Measurements from ENCODE around the gene FGF14.

FGF14 gene

DNA sequence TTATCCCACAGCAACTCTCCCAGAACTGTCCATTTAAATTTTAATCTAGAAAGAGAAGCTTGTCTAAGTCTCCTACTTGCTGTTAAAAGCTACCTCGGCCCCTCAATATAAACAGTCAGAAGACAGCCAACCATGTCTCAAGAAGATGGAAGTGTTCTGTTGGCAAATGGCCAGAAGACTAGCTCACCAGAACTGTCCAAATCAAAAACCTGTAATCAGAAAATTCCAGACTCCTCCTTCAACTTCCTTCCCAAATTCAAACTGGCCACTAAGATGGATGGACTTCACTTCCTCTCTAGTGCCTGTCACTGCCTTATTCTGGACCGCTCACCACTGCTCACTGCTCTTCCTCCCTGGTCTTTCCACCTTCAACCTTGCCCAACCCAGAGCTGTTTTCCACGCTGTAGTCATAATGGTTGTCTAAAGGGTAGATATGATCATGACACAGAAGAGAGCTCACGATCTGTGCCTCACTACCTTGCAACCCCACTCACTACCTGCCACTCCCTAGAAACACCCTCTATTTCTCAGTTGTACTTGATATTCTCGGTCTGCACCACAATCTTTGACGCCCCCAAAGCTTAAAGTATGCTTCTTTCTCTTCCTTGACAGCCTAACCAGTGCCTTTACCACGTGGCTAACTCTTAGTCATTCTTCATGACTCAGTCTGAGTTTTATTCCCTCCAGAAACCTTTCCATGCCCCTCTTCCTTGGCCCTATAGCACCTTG is 9.2 kb downstream of the FGF14 start:
- H3K4me3 Mint-ChIP-seq: peak overlapping the region; percentile 34
- DNase-seq (peak; percentile 22), ATAC-seq (peak; percentile 82)
- H3K27ac Mint-ChIP-seq: peak overlapping the region; percentile 46
- H3K36me3 Mint-ChIP-seq (ENCODE audit: low read depth): peaks cover 8% of the 10 kb centered on the region
- H3K4me1 Mint-ChIP-seq: peaks cover 28% of the 10 kb centered on the region
- peaks cover 11% of the 10 kb centered on the region for H3K27me3 Mint-ChIP-seq
- peaks cover 6% of the 10 kb centered on the region for H3K9me3 Mint-ChIP-seq

- DNase-seq: no peak
- no peak for ATAC-seq
- no peaks in the 10 kb centered on the region for H3K4me1 Mint-ChIP-seq
- H3K36me3 Mint-ChIP-seq (ENCODE audit: low read depth): no peaks in the 10 kb centered on the region
- H3K27me3 Mint-ChIP-seq: peaks cover 4% of the 10 kb centered on the region
- no peak overlapping the region for H3K27ac Mint-ChIP-seq
- no peak overlapping the region for H3K4me3 Mint-ChIP-seq
- H3K9me3 Mint-ChIP-seq: no peaks in the 10 kb centered on the region
These were observed 15.4 kb downstream of the FGF14 start for GRCh38 chr13:102386461-102386860.

- H3K27me3 Mint-ChIP-seq: no peaks in the 10 kb centered on the region
- H3K27ac Mint-ChIP-seq: no peak overlapping the region
- H3K4me3 Mint-ChIP-seq: no peak overlapping the region
- no peaks in the 10 kb centered on the region for H3K9me3 Mint-ChIP-seq
- ATAC-seq (no peak), DNase-seq (no peak)
- H3K4me1 Mint-ChIP-seq: no peaks in the 10 kb centered on the region
- no peaks in the 10 kb centered on the region for H3K36me3 Mint-ChIP-seq (ENCODE audit: low read depth)
These were observed 21.8 kb downstream of the FGF14 start for GRCh38 chr13:102380012-102380411.

- Mint-ChIP-seq H3K4me1 (no peaks in the 10 kb centered on the region), H3K9me3 (no peaks in the 10 kb centered on the region), H3K4me3 (no peak overlapping the region), H3K27ac (no peak overlapping the region), H3K36me3 (ENCODE audit: low read depth) (no peaks in the 10 kb centered on the region), H3K27me3 (no peaks in the 10 kb centered on the region)
- DNase-seq (no peak), ATAC-seq (no peak)
These were observed 25.5 kb downstream of the FGF14 start for GRCh38 chr13:102376318-102376717.

DNA sequence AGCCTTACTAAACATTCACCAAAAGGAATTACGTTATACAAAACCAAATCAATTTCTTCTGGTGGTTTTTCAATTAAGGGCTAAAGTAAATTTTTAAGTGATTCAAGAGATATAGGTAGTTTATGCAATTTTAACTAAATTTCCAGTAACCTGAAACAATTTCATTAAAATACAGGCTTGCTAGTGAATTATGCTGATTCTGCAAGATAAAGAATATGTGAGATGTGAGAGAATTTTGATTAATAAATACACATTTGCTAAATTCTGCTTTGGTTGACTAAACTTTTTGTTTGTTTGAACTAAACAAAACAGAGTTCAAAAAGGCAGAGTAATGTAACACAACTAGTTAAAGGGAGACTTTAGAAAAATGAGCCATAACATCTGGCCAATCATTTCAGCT is 27.1 kb downstream of the FGF14 start:
- DNase-seq (no peak), ATAC-seq (no peak)
- Mint-ChIP-seq H3K27ac (no peak overlapping the region), H3K36me3 (ENCODE audit: low read depth) (no peaks in the 10 kb centered on the region), H3K4me3 (no peak overlapping the region), H3K27me3 (no peaks in the 10 kb centered on the region), H3K9me3 (no peaks in the 10 kb centered on the region), H3K4me1 (no peaks in the 10 kb centered on the region)

GRCh38 chr13:102374233-102374632 is 27.6 kb downstream of the FGF14 start:
- Mint-ChIP-seq H3K4me1 (no peaks in the 10 kb centered on the region), H3K9me3 (no peaks in the 10 kb centered on the region), H3K36me3 (ENCODE audit: low read depth) (no peaks in the 10 kb centered on the region), H3K27ac (no peak overlapping the region), H3K27me3 (no peaks in the 10 kb centered on the region), H3K4me3 (no peak overlapping the region)
- no peak for DNase-seq
- ATAC-seq: no peak

DNA sequence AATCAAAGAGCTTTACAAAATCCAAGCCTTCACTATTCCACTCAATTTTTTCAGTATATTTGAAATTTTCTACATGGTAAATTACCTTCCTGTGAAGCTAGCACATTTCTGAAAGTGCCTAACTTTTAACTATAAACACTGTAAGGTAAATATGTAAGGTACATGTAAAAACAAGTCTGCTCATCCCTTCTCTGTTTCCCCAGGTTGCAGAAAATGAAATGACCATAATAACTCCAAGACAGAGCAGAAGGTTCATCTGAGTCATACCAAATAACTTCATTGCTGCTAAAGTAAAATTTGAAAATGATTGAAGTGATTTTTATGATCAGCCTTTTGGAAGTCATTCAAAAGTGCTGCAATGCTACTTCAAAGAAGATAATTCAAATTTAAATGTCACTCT is 28.6 kb downstream of the FGF14 start:
- Mint-ChIP-seq H3K4me3 (no peak overlapping the region), H3K9me3 (no peaks in the 10 kb centered on the region), H3K36me3 (ENCODE audit: low read depth) (no peaks in the 10 kb centered on the region), H3K27ac (no peak overlapping the region), H3K27me3 (no peaks in the 10 kb centered on the region), H3K4me1 (no peaks in the 10 kb centered on the region)
- ATAC-seq (no peak), DNase-seq (no peak)

DNA sequence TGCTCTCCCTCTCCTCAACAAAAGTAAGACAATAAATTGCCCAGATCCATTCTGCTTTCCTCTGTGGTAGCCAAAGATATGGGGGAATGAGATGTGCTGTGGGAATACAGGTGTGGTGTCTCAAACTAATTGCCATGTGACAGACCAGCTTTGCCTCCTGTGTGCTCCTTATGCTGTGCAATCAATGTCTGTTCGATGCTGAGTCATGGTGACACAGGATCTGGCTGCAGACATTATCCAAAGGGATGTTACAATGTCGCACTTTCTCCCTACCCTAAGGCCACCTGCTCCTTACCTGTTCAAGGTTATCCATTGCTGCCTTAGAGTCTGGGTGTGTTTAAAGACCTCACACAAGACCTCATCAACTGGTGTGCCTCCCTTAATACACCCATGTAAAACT is 32.5 kb downstream of the FGF14 start:
- H3K27ac Mint-ChIP-seq: no peak overlapping the region
- H3K36me3 Mint-ChIP-seq (ENCODE audit: low read depth): no peaks in the 10 kb centered on the region
- no peaks in the 10 kb centered on the region for H3K9me3 Mint-ChIP-seq
- DNase-seq (no peak), ATAC-seq (no peak)
- H3K27me3 Mint-ChIP-seq: peaks cover 3% of the 10 kb centered on the region
- no peaks in the 10 kb centered on the region for H3K4me1 Mint-ChIP-seq
- no peak overlapping the region for H3K4me3 Mint-ChIP-seq

GRCh38 chr13:102367836-102368235 is 34.0 kb downstream of the FGF14 start:
- no peak overlapping the region for H3K4me3 Mint-ChIP-seq
- H3K4me1 Mint-ChIP-seq: no peaks in the 10 kb centered on the region
- no peak for DNase-seq

DNA sequence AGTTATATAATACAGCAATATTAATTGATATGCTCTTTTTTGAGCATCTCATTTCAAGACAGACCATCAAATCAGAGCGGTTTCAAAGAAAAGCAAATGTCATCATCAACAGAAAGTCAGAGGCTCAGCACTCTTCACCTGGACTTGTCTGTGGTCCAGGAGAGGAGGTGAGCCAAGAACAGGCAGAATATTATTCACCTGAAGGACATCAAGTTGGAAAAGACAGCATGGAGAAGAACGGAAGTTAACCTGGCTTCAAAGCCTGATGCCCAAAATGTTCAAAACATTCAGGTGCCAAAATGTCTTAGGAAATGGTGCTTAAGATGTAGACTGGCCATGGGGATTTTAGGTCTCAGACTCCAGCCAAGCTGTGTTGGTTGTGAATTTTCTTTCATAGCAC is 40.7 kb downstream of the FGF14 start:
- H3K4me3 Mint-ChIP-seq: no peak overlapping the region
- no peaks in the 10 kb centered on the region for H3K9me3 Mint-ChIP-seq
- H3K36me3 Mint-ChIP-seq (ENCODE audit: low read depth): no peaks in the 10 kb centered on the region
- no peak overlapping the region for H3K27ac Mint-ChIP-seq
- H3K27me3 Mint-ChIP-seq: peaks cover 6% of the 10 kb centered on the region
- H3K4me1 Mint-ChIP-seq: no peaks in the 10 kb centered on the region
- DNase-seq (no peak), ATAC-seq (no peak)

More at GRCh38 chr13:102367836-102368235, 34.0 kb downstream of the FGF14 start:
- no peak for ATAC-seq
- H3K36me3 Mint-ChIP-seq (ENCODE audit: low read depth): no peaks in the 10 kb centered on the region
- peaks cover 3% of the 10 kb centered on the region for H3K27me3 Mint-ChIP-seq
- no peaks in the 10 kb centered on the region for H3K9me3 Mint-ChIP-seq
- no peak overlapping the region for H3K27ac Mint-ChIP-seq

- no peak for ATAC-seq
- H3K4me3 Mint-ChIP-seq: no peak overlapping the region
These were observed 42.6 kb downstream of the FGF14 start for GRCh38 chr13:102359264-102359663.

GRCh38 chr13:102355251-102355650 is 46.6 kb downstream of the FGF14 start:
- H3K36me3 Mint-ChIP-seq (ENCODE audit: low read depth): no peaks in the 10 kb centered on the region
- no peak for DNase-seq
- peaks cover 4% of the 10 kb centered on the region for H3K27me3 Mint-ChIP-seq
- ATAC-seq: no peak
- H3K4me3 Mint-ChIP-seq: no peak overlapping the region
- no peak overlapping the region for H3K27ac Mint-ChIP-seq
- H3K4me1 Mint-ChIP-seq: no peaks in the 10 kb centered on the region
- H3K9me3 Mint-ChIP-seq: no peaks in the 10 kb centered on the region

More at GRCh38 chr13:102359264-102359663, 42.6 kb downstream of the FGF14 start:
- Mint-ChIP-seq H3K27me3 (peaks cover 4% of the 10 kb centered on the region), H3K27ac (no peak overlapping the region), H3K9me3 (no peaks in the 10 kb centered on the region), H3K4me1 (no peaks in the 10 kb centered on the region), H3K36me3 (ENCODE audit: low read depth) (no peaks in the 10 kb centered on the region)
- DNase-seq: no peak

DNA sequence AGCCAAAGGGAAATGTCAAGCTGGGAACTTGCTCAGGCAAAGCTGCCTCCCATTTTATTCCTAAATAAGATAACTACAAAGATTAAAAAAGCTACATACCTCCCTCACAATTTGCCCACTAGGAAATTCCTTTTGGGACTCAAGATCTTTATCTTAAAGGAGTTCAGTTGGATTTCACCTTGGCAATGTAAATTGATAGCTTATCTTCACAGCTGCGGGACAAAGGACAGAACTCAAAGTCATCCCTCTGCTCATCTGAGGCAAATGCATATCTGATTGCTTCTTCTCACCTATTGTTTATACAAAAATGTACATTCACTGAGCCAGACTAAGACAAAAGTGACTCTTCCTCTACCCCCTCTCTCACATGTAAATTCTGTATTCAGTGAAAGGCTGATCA is 47.8 kb downstream of the FGF14 start:
- H3K36me3 Mint-ChIP-seq (ENCODE audit: low read depth): no peaks in the 10 kb centered on the region
- H3K4me3 Mint-ChIP-seq: no peak overlapping the region
- no peak for ATAC-seq
- no peaks in the 10 kb centered on the region for H3K9me3 Mint-ChIP-seq
- peaks cover 3% of the 10 kb centered on the region for H3K27me3 Mint-ChIP-seq
- no peak for DNase-seq
- no peaks in the 10 kb centered on the region for H3K4me1 Mint-ChIP-seq
- no peak overlapping the region for H3K27ac Mint-ChIP-seq

- DNase-seq (no peak), ATAC-seq (no peak)
- Mint-ChIP-seq H3K36me3 (ENCODE audit: low read depth) (no peaks in the 10 kb centered on the region), H3K4me3 (no peak overlapping the region), H3K9me3 (no peaks in the 10 kb centered on the region), H3K27me3 (no peaks in the 10 kb centered on the region), H3K27ac (no peak overlapping the region), H3K4me1 (no peaks in the 10 kb centered on the region)
These were observed 50.3 kb downstream of the FGF14 start for GRCh38 chr13:102351521-102351920.

GRCh38 chr13:102347490-102347889 is 54.4 kb downstream of the FGF14 start:
- no peaks in the 10 kb centered on the region for H3K9me3 Mint-ChIP-seq
- ATAC-seq: no peak
- peaks cover 2% of the 10 kb centered on the region for H3K27me3 Mint-ChIP-seq
- no peaks in the 10 kb centered on the region for H3K4me1 Mint-ChIP-seq
- no peak overlapping the region for H3K4me3 Mint-ChIP-seq
- no peak overlapping the region for H3K27ac Mint-ChIP-seq
- no peaks in the 10 kb centered on the region for H3K36me3 Mint-ChIP-seq (ENCODE audit: low read depth)
- no peak for DNase-seq

GRCh38 chr13:102346769-102347168 is 55.1 kb downstream of the FGF14 start:
- Mint-ChIP-seq H3K4me1 (no peaks in the 10 kb centered on the region), H3K9me3 (no peaks in the 10 kb centered on the region), H3K27ac (no peak overlapping the region), H3K36me3 (ENCODE audit: low read depth) (no peaks in the 10 kb centered on the region), H3K4me3 (no peak overlapping the region), H3K27me3 (peaks cover 2% of the 10 kb centered on the region)
- DNase-seq (no peak), ATAC-seq (no peak)

Data from activated naive CD8-positive, alpha-beta T cell treated with anti-CD3 and anti-CD28 coated beads, Interleukin-2, amount 50 U/mL, for 24 hours (primary cell).